WTC11 (cell line): ENCODE measurements around the gene WWOX. TPM values are rescaled to one million over a fixed set of nuclear protein-coding genes. Genes with fewer than 3 reads are reported as not detected.

Experiments
- ATAC-seq: fragments of 200-7000 bp; cut with Tn5 transposase; 2 replicates; pipeline ENCODE4 v1.10.0; 2021; ENCODE audit warnings: mild to moderate bottlenecking, moderate library complexity
- CTCF ChIA-PET: fragments of 300-600 bp; sonication (Branson Sonifier 250); formaldehyde crosslinking; loops from one replicate; lab custom pipeline; 2021; ENCODE audit warnings: antibody characterized with exemption; lab: Charles Lee
- POLR2A ChIA-PET: fragments of 350-600 bp; sonication (Branson Sonifier 250); formaldehyde crosslinking; loops from one replicate; lab custom pipeline; 2021; ENCODE audit warnings: antibody characterized with exemption; lab: Charles Lee
- DNase-seq: peaks from one replicate; pipeline ENCODE4 v3.0.0; 2021; ENCODE audit warnings: low spot score
- H3K27ac Mint-ChIP-seq: 2 replicates; pipeline ENCODE4 v1.8.0; 2021; ENCODE audit warnings: mixed read lengths
- H3K27me3 Mint-ChIP-seq: 2 replicates; pipeline ENCODE4 v1.8.0; 2021; ENCODE audit warnings: low read depth, mild to moderate bottlenecking, moderate library complexity, mixed read lengths
- H3K36me3 Mint-ChIP-seq: 2 replicates; pipeline ENCODE4 v1.8.0; 2021; ENCODE audit warnings: mixed read lengths
- H3K4me1 Mint-ChIP-seq: 2 replicates; pipeline ENCODE4 v1.8.0; 2022; ENCODE audit warnings: mixed read lengths
- H3K4me3 Mint-ChIP-seq: 2 replicates; pipeline ENCODE4 v1.8.0; 2021; ENCODE audit warnings: mild to moderate bottlenecking, moderate library complexity, mixed read lengths
- H3K9me3 Mint-ChIP-seq: 2 replicates; pipeline ENCODE4 v1.8.0; 2021; ENCODE audit warnings: mixed read lengths
- AFF4 ChIP-seq: sonication (generic); formaldehyde crosslinking; IDR thresholded peaks from 2 replicates; pipeline ENCODE4 v1.8.1; 2023; ENCODE audit warnings: mild to moderate bottlenecking, missing genetic modification reagents, borderline replicate concordance
- AR ChIP-seq: fragments of 250-450 bp; sonication (Bioruptor Pico); IDR thresholded peaks from 2 replicates; pipeline ENCODE4 v1.9.0; 2021; ENCODE audit warnings: mild to moderate bottlenecking
- ATF3 ChIP-seq: sonication (generic); formaldehyde crosslinking; conservative IDR thresholded peaks from 2 replicates; pipeline ENCODE4 v1.8.1; 2022; ENCODE audit warnings: mild to moderate bottlenecking, missing genetic modification reagents
- CBFB ChIP-seq: sonication (generic); formaldehyde crosslinking; IDR thresholded peaks from 2 replicates; pipeline ENCODE4 v1.8.1; 2022; ENCODE audit warnings: mild to moderate bottlenecking, low read depth, missing genetic modification reagents
- CTCF ChIP-seq: fragments of 200-600 bp; IDR thresholded peaks from 2 replicates; pipeline ENCODE4 v1.8.0; 2022; ENCODE audit warnings: antibody characterized with exemption
- ELF4 ChIP-seq: sonication (generic); formaldehyde crosslinking; IDR thresholded peaks from 2 replicates; pipeline ENCODE4 v1.8.1; 2022; ENCODE audit warnings: low read depth, mild to moderate bottlenecking, moderate library complexity, missing genetic modification reagents
- EMX1 ChIP-seq: fragments of 250-450 bp; sonication (Bioruptor Pico); IDR thresholded peaks from 2 replicates; pipeline ENCODE4 v1.8.0; 2021; ENCODE audit warnings: mild to moderate bottlenecking
- FOXK1 ChIP-seq: sonication (generic); formaldehyde crosslinking; IDR thresholded peaks from 2 replicates; pipeline ENCODE4 v1.8.0; 2022; ENCODE audit warnings: mild to moderate bottlenecking, moderate library complexity, missing genetic modification reagents
- FOXP1 ChIP-seq: sonication (generic); formaldehyde crosslinking; IDR thresholded peaks from 2 replicates; pipeline ENCODE4 v1.8.0; 2022; ENCODE audit warnings: missing genetic modification reagents, mild to moderate bottlenecking, moderate library complexity, borderline replicate concordance
- GTF2I ChIP-seq: fragments of 250-450 bp; sonication (Bioruptor Pico); conservative IDR thresholded peaks from 2 replicates; pipeline ENCODE4 v1.4.0; 2021; ENCODE audit warnings: mild to moderate bottlenecking
- IRF2 ChIP-seq: sonication (generic); formaldehyde crosslinking; IDR thresholded peaks from 2 replicates; pipeline ENCODE4 v1.8.0; 2022; ENCODE audit warnings: low read depth, missing genetic modification reagents, borderline replicate concordance
- MYBL2 ChIP-seq: sonication (generic); formaldehyde crosslinking; IDR thresholded peaks from 2 replicates; pipeline ENCODE4 v1.8.1; 2023; ENCODE audit warnings: mild to moderate bottlenecking, moderate library complexity, missing genetic modification reagents
- NR3C1 ChIP-seq: sonication (generic); formaldehyde crosslinking; conservative IDR thresholded peaks from 2 replicates; pipeline ENCODE4 v1.8.1; 2023; ENCODE audit warnings: low read depth, mild to moderate bottlenecking, missing genetic modification reagents
- RORB ChIP-seq: fragments of 250-450 bp; sonication (Bioruptor Pico); IDR thresholded peaks from 2 replicates; pipeline ENCODE4 v1.9.0; 2021; ENCODE audit warnings: mild to moderate bottlenecking
- SMAD3 ChIP-seq: sonication (generic); formaldehyde crosslinking; IDR thresholded peaks from 2 replicates; pipeline ENCODE4 v1.8.0; 2022; ENCODE audit warnings: missing genetic modification reagents, mild to moderate bottlenecking, borderline replicate concordance
- SP1 ChIP-seq: sonication (generic); formaldehyde crosslinking; conservative IDR thresholded peaks from 2 replicates; pipeline ENCODE4 v1.8.1; 2022; ENCODE audit warnings: missing genetic modification reagents
- ZNF138 ChIP-seq: sonication (generic); formaldehyde crosslinking; conservative IDR thresholded peaks from 2 replicates; pipeline ENCODE4 v1.8.1; 2022; ENCODE audit warnings: mild to moderate bottlenecking, moderate library complexity, missing genetic modification reagents
- ZNF219 ChIP-seq: sonication (generic); formaldehyde crosslinking; IDR thresholded peaks from 2 replicates; pipeline ENCODE4 v1.8.0; 2023; ENCODE audit warnings: missing genetic modification reagents, mild to moderate bottlenecking, borderline replicate concordance
- ZNF281 ChIP-seq: sonication (generic); formaldehyde crosslinking; IDR thresholded peaks from 2 replicates; pipeline ENCODE4 v1.8.0; 2023; ENCODE audit warnings: mild to moderate bottlenecking, missing genetic modification reagents
- ZNF317 ChIP-seq: sonication (generic); formaldehyde crosslinking; IDR thresholded peaks from 2 replicates; pipeline ENCODE4 v1.8.1; 2023; ENCODE audit warnings: low read depth, mild to moderate bottlenecking, moderate library complexity, missing genetic modification reagents, borderline replicate concordance
- ZNF396 ChIP-seq: fragments of 250-450 bp; sonication (Bioruptor Pico); IDR thresholded peaks from 2 replicates; pipeline ENCODE4 v1.8.0; 2021; ENCODE audit warnings: mild to moderate bottlenecking, moderate library complexity, borderline replicate concordance
- total RNA-seq: library from RNA; stranded (reverse); gene quantifications from 3 replicates; pipeline ENCODE4 v1.2.3, GENCODE V29; 2021

WWOX gene
- total RNA-seq, 1 experiment from 2014 or later, result 15.7 TPM

GRCh38 chr16:79163691-79164387 lies 1064.4 kb downstream of the WWOX start (continued):
- TF ChIP-seq ZNF281 (CRISPR knock-in tag), result no peak
- TF ChIP-seq ZNF317 (CRISPR knock-in tag), result no peak
- TF ChIP-seq EMX1 (CRISPR knock-in tag), result no peak
- no peak for TF ChIP-seq NR3C1
- TF ChIP-seq ZNF138 (CRISPR knock-in tag), result no peak
- TF ChIP-seq RORB (CRISPR knock-in tag), result no peak

GRCh38 chr16:79164388-79164995 lies 1065.0 kb downstream of the WWOX start:
- Mint-ChIP-seq H3K27me3 (no peaks in the 10 kb centered on the region), H3K27ac (no peak overlapping the region), H3K4me1 (peaks cover 39% of the 10 kb centered on the region), H3K36me3 (peaks cover 12% of the 10 kb centered on the region), H3K9me3 (peaks cover 12% of the 10 kb centered on the region), H3K4me3 (no peak overlapping the region)
- CTCF ChIA-PET, result interaction anchor here (0.9 kb wide), 1 partner anchor 12 kb away, joined by 3 read pairs; no protein-coding TSS in a partner anchor
- ATAC-seq (no peak), DNase-seq (no peak)
- TF ChIP-seq ZNF396 (CRISPR knock-in tag) (no peak), IRF2 (CRISPR knock-in tag) (no peak), ZNF281 (CRISPR knock-in tag) (no peak), GTF2I (CRISPR knock-in tag) (no peak), MYBL2 (no peak), SMAD3 (CRISPR knock-in tag) (no peak), ATF3 (CRISPR knock-in tag) (no peak), ELF4 (CRISPR knock-in tag) (no peak), AR (no peak), FOXK1 (no peak), ZNF219 (CRISPR knock-in tag) (no peak), SP1 (CRISPR knock-in tag) (no peak), AFF4 (no peak), CBFB (CRISPR knock-in tag) (no peak), CTCF (no peak), FOXP1 (CRISPR knock-in tag) (no peak)
- POLR2A ChIA-PET, result interaction anchor here (0.7 kb wide), 1 partner anchor 251 kb away, joined by 4 read pairs; no protein-coding TSS in a partner anchor
